GM10266 (cell line): Measurements from ENCODE around the gene ATCAY.

Experiments
- DNase-seq: peaks from one replicate; pipeline ENCODE4 v3.0.0; 2012; ENCODE audit errors: extremely low spot score
- TF ChIP-seq, protein P1 (sequence below): IDR thresholded peaks from 2 replicates; pipeline ENCODE4 v1.5.1; 2012; ENCODE audit warnings: mild to moderate bottlenecking, low read depth; ENCODE audit not compliant: control insufficient read depth, insufficient read depth; ENCODE audit errors: missing control alignments

ATCAY gene

DNA sequence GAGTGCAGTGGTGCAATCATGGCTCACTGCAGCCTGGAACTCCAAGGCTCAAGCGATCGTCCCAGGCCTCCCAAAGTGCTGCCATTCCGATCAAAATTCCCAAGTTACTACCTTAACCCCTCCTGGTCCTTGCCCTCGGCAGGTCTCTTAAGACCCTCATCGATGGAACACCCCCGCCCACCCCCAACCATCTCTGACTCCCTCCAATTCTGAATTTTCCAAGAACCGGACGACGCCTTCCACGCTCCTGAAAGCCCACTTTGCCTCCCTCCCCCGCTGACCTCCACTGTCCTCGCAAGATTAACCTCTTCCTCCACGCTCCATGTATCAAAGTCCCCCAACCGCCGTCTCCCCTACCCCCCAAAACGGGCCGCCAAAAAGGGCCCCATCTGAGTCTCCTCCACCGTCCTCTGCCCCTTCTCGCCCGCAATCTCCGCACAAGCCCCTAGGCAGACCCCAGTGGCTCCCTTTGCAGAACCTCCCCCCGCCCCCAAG, 89.9 kb downstream of the ATCAY start:
- DNase-seq = no peak
- TF ChIP-seq, protein P1, sequence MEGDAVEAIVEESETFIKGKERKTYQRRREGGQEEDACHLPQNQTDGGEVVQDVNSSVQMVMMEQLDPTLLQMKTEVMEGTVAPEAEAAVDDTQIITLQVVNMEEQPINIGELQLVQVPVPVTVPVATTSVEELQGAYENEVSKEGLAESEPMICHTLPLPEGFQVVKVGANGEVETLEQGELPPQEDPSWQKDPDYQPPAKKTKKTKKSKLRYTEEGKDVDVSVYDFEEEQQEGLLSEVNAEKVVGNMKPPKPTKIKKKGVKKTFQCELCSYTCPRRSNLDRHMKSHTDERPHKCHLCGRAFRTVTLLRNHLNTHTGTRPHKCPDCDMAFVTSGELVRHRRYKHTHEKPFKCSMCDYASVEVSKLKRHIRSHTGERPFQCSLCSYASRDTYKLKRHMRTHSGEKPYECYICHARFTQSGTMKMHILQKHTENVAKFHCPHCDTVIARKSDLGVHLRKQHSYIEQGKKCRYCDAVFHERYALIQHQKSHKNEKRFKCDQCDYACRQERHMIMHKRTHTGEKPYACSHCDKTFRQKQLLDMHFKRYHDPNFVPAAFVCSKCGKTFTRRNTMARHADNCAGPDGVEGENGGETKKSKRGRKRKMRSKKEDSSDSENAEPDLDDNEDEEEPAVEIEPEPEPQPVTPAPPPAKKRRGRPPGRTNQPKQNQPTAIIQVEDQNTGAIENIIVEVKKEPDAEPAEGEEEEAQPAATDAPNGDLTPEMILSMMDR = no peak

DNA sequence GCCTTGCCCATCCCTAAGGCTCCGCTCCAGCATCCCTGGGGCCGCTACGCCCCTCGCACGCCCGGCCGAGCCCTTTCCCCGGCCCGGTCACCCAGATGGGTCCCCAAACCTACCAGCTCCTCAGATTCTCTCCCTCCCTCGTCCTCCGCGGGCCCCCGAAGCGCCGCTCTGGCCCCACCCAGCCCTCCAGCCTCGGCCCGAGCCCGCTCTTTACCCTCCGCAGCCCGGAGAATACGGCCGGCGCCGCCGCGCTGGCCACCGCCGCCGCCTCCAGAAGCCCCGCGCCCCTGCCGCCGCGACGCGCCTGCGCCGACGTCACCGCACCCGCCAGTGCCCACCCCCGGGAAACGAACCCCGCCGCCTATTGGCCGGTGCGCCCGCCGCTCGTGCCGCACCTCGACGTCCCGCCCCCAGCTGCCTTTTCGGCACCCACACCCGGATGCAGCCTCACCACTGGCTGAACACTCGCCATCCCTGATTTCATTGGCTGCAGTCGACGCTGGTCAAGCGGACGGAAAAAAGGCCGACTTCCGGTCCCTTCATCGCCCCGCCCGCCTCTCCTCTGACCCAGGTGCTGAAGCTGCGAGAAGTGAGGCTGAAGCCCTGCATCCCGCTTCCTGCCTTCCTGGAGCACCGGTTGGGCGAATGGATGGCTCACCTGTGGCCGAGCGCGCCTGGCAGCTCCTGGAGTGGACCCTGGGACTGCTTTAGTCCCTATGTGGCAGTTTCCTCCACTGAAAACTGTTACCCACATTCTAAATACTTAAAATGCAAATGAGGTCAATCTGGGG, 90.5 kb downstream of the ATCAY start, which contains the start of gene DAPK3:
Gene DAPK3, minus strand, starts transcription at position 292 of the 791 bp plus-strand sequence. CDS start 1,364 bp downstream, outside the sequence.
- TF ChIP-seq, protein P1 = no peak
- DNase-seq = peak; percentile 99

DNA sequence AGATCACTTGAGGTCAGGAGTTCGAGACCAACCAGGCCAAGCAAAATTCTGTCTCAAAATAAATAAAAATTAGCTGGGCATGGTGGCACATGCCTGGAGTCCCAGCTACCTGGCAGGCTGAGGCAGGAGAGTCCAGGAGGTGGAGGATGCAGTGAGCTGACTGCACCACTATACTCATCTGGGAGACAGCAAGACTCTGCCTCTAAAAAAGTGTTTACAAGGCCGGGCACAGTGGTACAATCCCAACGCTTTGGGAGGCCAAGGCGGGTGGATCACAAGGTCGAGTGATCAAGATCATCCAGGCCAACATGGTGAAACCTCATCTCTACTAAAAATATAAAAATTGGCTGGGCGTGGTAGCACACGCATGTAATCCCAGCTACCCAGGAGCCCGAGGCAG, 94.7 kb downstream of the ATCAY start:
- DNase-seq = no peak
- TF ChIP-seq, protein P1 = no peak

DNA sequence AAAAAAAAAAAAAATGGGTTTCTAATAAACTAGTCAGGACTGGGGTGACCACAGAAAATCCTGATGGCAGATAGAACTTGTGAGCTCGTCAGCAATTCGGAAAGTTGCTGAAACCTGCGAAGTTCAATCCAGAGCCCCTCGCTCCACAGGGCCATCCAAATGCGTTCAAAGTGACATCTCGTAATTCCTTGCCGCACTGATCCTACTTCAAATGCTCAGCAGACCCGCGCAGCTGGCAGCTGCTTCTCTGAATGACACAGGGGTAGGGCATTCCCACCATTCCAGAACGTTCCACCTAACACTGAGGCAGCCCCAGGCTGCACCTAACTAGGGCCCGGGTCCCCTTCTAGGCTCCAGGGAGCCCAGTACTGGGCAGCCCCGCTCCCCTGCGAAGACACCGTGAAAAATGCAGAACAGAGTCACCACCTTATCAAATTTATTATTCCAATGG, 95.2 kb downstream of the ATCAY start:
- TF ChIP-seq, protein P1 = no peak
- no peak for DNase-seq

DNA sequence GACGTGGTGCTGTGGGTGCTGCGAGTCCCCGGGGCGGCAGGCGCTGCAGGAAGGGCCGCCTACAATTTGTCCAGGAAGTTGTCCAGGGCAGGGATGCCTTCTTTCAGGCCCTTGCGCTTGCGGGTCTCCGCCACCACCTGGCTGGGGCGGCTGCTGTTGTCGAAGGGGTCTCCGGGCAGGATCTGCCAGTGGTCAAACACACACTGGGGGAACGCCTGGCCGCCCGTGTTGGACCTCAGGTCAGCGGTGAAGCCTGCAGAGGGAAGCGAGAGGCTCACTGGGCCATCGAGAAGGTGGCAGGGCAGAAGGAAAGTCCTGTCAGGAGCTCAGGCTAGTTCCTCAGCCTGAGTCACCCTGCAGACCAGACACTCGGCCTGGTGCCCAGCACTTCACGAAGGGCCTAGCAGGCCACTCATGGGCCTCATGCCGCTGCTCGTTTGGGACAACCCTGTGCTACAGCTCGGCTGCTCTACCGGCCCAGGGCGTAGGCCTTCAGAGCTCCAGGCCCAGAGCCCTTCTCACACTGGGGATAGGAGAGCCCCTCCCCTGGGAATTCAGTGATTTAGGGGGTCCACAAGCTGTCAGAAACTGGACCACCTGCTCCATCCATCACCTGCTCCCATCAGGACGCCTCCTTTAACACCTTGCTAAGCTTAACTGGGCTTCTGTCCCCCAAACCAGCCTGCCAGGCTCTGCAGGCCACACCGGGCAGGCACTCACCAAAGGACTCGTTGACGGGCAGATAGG, 96.2 kb downstream of the ATCAY start:
- no peak for DNase-seq
- TF ChIP-seq, protein P1 = no peak
